ENCODE results near the gene DPP7.
"Not testable (repeated sequence)": the region's sequence is repeated elsewhere in the genome, so short reads cannot be mapped to it uniquely, and the experiment has no call there.

The DPP7 gene

GRCh38 chr9:137136881-137137607 lies 22.5 kb upstream of the DPP7 start:
- FAIRE-seq: no peak
- peak; percentile 34 for DNase-seq (ENCODE audit: insufficient read length)
- TF ChIP-seq POLR2A (IDR thresholded peaks at IDR 0.05; ENCODE audit: low read depth, low read length) (no peak), TAF1 (IDR thresholded peaks at IDR 0.05; ENCODE audit: borderline replicate concordance, low read depth, low read length) (no peak)

GRCh38 chr9:137136261-137136880 lies 21.8 kb upstream of the DPP7 start:
- DNase-seq (ENCODE audit: insufficient read length) (peak; percentile 44), FAIRE-seq (no peak)
- TF ChIP-seq TAF1 (IDR thresholded peaks at IDR 0.05; ENCODE audit: borderline replicate concordance, low read depth, low read length): no peak
- no peak for TF ChIP-seq POLR2AphosphoS5 (IDR thresholded peaks at IDR 0.05; ENCODE audit: low read depth, low read length)

GRCh38 chr9:137135154-137135553 lies 20.6 kb upstream of the DPP7 start:
- DNase-seq (ENCODE audit: insufficient read length); FAIRE-seq: not testable (repeated sequence)

GRCh38 chr9:137134191-137134590 lies 19.7 kb upstream of the DPP7 start:
- FAIRE-seq (no peak), DNase-seq (ENCODE audit: insufficient read length) (no peak)
- TF ChIP-seq POLR2A (IDR thresholded peaks at IDR 0.05; ENCODE audit: low read depth, low read length) (no peak), POLR2AphosphoS5 (IDR thresholded peaks at IDR 0.05; ENCODE audit: low read depth, low read length) (no peak), TAF1 (IDR thresholded peaks at IDR 0.05; ENCODE audit: borderline replicate concordance, low read depth, low read length) (no peak)

GRCh38 chr9:137130176-137130755 lies 15.7 kb upstream of the DPP7 start:
- TF ChIP-seq TAF1 (IDR thresholded peaks at IDR 0.05; ENCODE audit: borderline replicate concordance, low read depth, low read length): no peak
- TF ChIP-seq POLR2A (IDR thresholded peaks at IDR 0.05; ENCODE audit: low read depth, low read length): no peak
- TF ChIP-seq POLR2AphosphoS5 (IDR thresholded peaks at IDR 0.05; ENCODE audit: low read depth, low read length): no peak
- FAIRE-seq (no peak), DNase-seq (ENCODE audit: insufficient read length) (no peak)

- DNase-seq (ENCODE audit: insufficient read length) (peak; percentile 93), FAIRE-seq (peak; percentile 98)
- TF ChIP-seq POLR2A (IDR thresholded peaks at IDR 0.05; ENCODE audit: low read depth, low read length) (peak; percentile 66), TAF1 (IDR thresholded peaks at IDR 0.05; ENCODE audit: borderline replicate concordance, low read depth, low read length) (peak; percentile 91; the same call in 1 of the 2 replicates), POLR2AphosphoS5 (IDR thresholded peaks at IDR 0.05; ENCODE audit: low read depth, low read length) (peak; percentile 79)
These were observed 15.1 kb upstream of the DPP7 start for GRCh38 chr9:137129456-137130175.

- no peak for TF ChIP-seq TAF1 (IDR thresholded peaks at IDR 0.05; ENCODE audit: borderline replicate concordance, low read depth, low read length)
- no peak for TF ChIP-seq POLR2A (IDR thresholded peaks at IDR 0.05; ENCODE audit: low read depth, low read length)
- TF ChIP-seq POLR2AphosphoS5 (IDR thresholded peaks at IDR 0.05; ENCODE audit: low read depth, low read length): no peak
- DNase-seq (ENCODE audit: insufficient read length): no peak
These were observed 14.4 kb upstream of the DPP7 start for GRCh38 chr9:137128862-137129455.

GRCh38 chr9:137128158-137128861 lies 13.8 kb upstream of the DPP7 start:
- TF ChIP-seq TAF1 (IDR thresholded peaks at IDR 0.05; ENCODE audit: borderline replicate concordance, low read depth, low read length): no peak
- TF ChIP-seq POLR2AphosphoS5 (IDR thresholded peaks at IDR 0.05; ENCODE audit: low read depth, low read length): no peak
- no peak for TF ChIP-seq POLR2A (IDR thresholded peaks at IDR 0.05; ENCODE audit: low read depth, low read length)
- FAIRE-seq: no peak
- peak; percentile 16 for DNase-seq (ENCODE audit: insufficient read length)

More at GRCh38 chr9:137128862-137129455, 14.4 kb upstream of the DPP7 start:
- peak; percentile 33 for FAIRE-seq

GRCh38 chr9:137127301-137128157 lies 13.0 kb upstream of the DPP7 start:
- no peak for DNase-seq (ENCODE audit: insufficient read length)
- no peak for TF ChIP-seq POLR2A (IDR thresholded peaks at IDR 0.05; ENCODE audit: low read depth, low read length)
- FAIRE-seq: peak; percentile 33

GRCh38 chr9:137126786-137127185 lies 12.3 kb upstream of the DPP7 start:
- TF ChIP-seq POLR2AphosphoS5 (IDR thresholded peaks at IDR 0.05; ENCODE audit: low read depth, low read length): no peak
- TF ChIP-seq TAF1 (IDR thresholded peaks at IDR 0.05; ENCODE audit: borderline replicate concordance, low read depth, low read length): no peak
- no peak for TF ChIP-seq POLR2A (IDR thresholded peaks at IDR 0.05; ENCODE audit: low read depth, low read length)
- FAIRE-seq: no peak
- DNase-seq (ENCODE audit: insufficient read length): no peak

- FAIRE-seq; DNase-seq (ENCODE audit: insufficient read length): not testable (repeated sequence)
These were observed 9.5 kb upstream of the DPP7 start for GRCh38 chr9:137123952-137124462.

Measured in GM12892 (cell line).